Measurements from ENCODE around the gene IL18BP.

IL18BP gene

GRCh38 chr11:72013765-72014711, 15.3 kb downstream of the IL18BP start:
- DNase-seq, result no peak

- no peak for DNase-seq
These were observed 16.1 kb downstream of the IL18BP start for GRCh38 chr11:72014761-72015320.

GRCh38 chr11:72015511-72016061, 16.9 kb downstream of the IL18BP start:
- DNase-seq, result no peak

- no peak for DNase-seq
These were observed 19.5 kb downstream of the IL18BP start for GRCh38 chr11:72018171-72018570.

- no peak for DNase-seq
These were observed 24.6 kb downstream of the IL18BP start for GRCh38 chr11:72023335-72023734.

GRCh38 chr11:72024069-72024754, 25.5 kb downstream of the IL18BP start:
- DNase-seq, result no peak

GRCh38 chr11:72026090-72026489, 27.4 kb downstream of the IL18BP start:
- DNase-seq, result no peak

- no peak for DNase-seq
These were observed 31.9 kb downstream of the IL18BP start for GRCh38 chr11:72030472-72031045.

GRCh38 chr11:72036687-72037086, 38.0 kb downstream of the IL18BP start:
- no peak for DNase-seq

- no peak for DNase-seq
These were observed 39.0 kb downstream of the IL18BP start for GRCh38 chr11:72037554-72038311.

GRCh38 chr11:72038491-72038890, 39.8 kb downstream of the IL18BP start:
- DNase-seq, result no peak

GRCh38 chr11:72039031-72039855, 40.5 kb downstream of the IL18BP start:
- DNase-seq, result no peak

GRCh38 chr11:72039856-72040401, 41.2 kb downstream of the IL18BP start:
- no peak for DNase-seq

GRCh38 chr11:72040491-72041363, 42.0 kb downstream of the IL18BP start:
- peak; percentile 77 for DNase-seq

- DNase-seq, result peak; percentile 49
These were observed 42.8 kb downstream of the IL18BP start for GRCh38 chr11:72041364-72042063.

- DNase-seq, result no peak
These were observed 43.5 kb downstream of the IL18BP start for GRCh38 chr11:72042064-72042745.

GRCh38 chr11:72045849-72046248, 47.1 kb downstream of the IL18BP start:
- DNase-seq, result no peak

GRCh38 chr11:72048766-72049460, 50.2 kb downstream of the IL18BP start:
- no peak for DNase-seq
